Superior temporal gyrus (tissue), 1 donor: ENCODE measurements around the gene ZBTB4.
"Not testable (repeated sequence)": the region's sequence is repeated elsewhere in the genome, so short reads cannot be mapped to it uniquely, and the experiment has no call there.

Source experiments
- DNase-seq: peaks from one replicate; pipeline ENCODE4 v3.0.0-alpha.2; 2016; ENCODE audit errors: extremely low spot score

ZBTB4 gene

GRCh38 chr17:7491583-7491982 is 12.2 kb upstream of the ZBTB4 start:
- no peak for DNase-seq

GRCh38 chr17:7490144-7490543 is 10.7 kb upstream of the ZBTB4 start:
- DNase-seq, result no peak

DNA sequence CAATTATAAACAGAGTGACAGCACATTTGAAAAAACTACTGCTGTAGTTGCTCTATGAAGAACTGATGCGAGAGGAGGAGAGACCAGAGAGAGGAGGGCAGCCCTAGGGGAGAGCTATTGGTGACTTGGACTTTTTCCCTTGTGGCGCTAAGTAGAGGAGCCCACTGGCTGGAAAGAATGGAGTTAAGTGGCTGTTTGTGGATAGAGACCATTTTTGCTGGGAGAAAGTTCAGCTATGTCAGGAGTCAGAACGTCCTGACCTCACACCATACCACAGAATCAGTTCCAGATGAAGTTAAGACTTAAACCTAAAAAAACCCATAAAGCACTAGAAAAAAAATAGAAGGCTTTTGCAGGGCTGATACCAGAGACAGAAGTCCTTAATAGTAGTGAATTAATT is 6.8 kb upstream of the ZBTB4 start:
- no peak for DNase-seq

DNA sequence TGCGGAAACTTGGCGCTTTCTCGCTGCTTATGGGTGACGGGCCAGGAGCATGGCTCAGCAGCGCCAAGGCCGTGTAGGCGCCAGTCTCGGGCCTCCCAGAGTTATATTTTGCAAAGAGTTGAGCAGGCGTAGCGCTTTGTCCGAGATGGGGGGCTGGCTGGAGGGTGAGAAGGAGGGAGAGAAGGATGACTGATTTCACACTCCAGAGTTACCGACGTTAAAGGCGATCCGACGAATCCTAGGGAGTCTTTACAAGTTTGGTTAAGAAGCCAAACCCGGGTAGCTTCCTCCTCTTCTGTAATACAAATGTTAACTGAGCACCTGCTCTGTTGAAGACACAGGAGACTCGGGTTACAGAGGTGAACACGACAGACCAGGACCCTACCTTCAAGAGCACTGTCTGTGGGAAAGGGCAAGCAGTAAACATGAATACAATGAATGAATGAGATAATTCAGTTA is 5.5 kb upstream of the ZBTB4 start:
- DNase-seq, result no peak

DNA sequence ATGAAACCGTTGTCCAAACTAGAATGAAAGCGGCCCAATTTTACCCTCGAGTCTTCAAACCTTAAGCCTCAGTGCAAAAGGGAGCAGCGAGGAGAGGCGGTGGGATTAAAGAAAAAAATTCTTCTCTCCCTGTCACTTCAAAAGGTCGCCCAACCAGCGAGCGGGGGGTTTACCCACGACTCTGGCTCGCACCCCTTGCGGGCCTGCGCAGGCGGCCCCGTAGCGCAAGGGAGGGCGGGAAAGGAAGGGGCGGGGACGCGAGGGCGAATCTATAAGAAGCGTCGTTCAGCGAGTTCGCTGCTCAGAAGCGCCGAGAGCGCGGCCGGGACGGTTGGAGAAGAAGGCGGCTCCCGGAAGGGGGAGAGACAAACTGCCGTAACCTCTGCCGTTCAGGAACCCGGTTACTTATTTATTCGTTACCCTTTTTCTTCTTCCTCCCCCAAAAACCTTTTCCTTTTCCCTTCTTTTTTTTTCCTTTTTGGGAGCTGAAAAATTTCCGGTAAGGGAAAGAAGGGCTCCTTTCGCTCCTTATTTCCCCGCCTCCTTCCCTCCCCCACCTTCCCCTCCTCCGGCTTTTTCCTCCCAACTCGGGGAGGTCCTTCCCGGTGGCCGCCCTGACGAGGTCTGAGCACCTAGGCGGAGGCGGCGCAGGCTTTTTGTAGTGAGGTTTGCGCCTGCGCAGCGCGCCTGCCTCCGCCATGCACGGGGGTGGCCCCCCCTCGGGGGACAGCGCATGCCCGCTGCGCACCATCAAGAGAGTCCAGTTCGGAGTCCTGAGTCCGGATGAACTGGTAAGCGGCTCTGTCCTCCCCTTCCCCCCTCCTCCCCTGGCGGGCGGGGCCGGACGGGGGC is 4.9 kb upstream of the ZBTB4 start, which contains the start of gene POLR2A:
POLR2A (plus strand) TSS at position 300 of the 852 bp plus-strand sequence.
- peak; percentile 98 for DNase-seq

- peak; percentile 92 for DNase-seq
Measured at GRCh38 chr17:7483255-7484066, 4.0 kb upstream of the ZBTB4 start.

GRCh38 chr17:7482742-7483088 is 3.3 kb upstream of the ZBTB4 start:
- not testable (repeated sequence) for DNase-seq

DNA sequence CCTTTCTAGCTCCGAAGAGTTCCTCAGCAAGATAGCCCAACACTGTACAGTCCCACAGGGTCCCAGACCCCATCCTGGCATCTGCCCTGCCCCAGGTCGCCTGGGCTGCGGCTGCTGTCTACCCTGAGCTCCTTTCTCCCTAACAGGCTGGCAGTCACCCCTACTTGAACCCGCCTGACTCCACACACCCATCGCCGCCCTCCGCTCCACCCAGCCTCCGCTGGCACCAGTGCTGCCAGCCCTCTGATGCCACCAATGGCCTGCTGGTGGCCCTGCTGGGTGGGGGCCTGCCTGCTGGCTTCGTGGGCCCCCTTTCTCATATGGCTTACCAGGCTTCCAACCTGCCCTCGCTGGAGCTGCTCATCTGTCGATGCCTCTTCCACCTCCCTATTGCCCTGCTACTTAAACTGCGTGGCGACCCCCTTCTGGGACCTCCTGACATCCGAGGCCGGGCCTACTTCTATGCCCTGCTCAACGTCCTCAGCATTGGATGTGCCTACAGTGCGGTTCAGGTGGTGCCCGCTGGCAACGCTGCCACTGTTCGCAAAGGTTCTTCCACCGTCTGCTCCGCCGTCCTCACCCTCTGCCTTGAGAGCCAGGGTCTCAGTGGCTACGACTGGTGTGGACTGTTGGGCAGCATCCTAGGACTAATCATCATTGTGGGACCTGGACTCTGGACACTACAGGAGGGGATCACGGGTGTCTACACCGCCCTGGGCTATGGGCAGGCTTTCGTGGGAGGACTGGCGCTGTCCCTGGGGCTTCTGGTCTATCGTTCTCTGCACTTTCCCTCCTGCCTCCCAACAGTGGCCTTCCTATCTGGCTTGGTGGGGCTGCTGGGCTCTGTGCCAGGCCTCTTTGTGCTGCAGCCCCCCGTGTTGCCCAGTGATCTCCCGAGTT is 2.7 kb upstream of the ZBTB4 start:
- DNase-seq, result not testable (repeated sequence)

GRCh38 chr17:7481275-7481674 is 1.8 kb upstream of the ZBTB4 start, which contains the start of gene SLC35G6:
SLC35G6 (plus strand) TSS chr17:7481446; CDS start chr17:7481517, 71 bp downstream.
- DNase-seq, result not testable (repeated sequence)

DNA sequence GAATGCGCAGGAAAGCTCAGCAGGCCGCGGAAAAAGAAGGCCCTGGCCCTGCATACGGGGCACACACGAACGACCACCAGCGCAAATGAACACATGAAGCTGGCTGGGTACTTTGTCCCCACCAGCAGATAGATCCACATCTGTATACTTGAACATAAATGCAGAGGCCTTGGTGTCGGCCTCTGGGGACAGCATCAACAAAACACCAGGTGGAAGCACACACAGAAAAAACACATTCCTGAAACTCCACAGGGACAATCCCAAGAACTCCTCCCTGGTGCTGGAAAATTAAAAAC is 606 bp upstream of the ZBTB4 start:
- DNase-seq, result no peak

GRCh38 chr17:7478276-7479212 is 887 bp downstream of the ZBTB4 start:
- no peak for DNase-seq

- DNase-seq, result no peak
Measured at GRCh38 chr17:7477392-7478275, 1.8 kb downstream of the ZBTB4 start.

GRCh38 chr17:7476951-7477350 is 2.5 kb downstream of the ZBTB4 start:
- DNase-seq, result no peak

DNA sequence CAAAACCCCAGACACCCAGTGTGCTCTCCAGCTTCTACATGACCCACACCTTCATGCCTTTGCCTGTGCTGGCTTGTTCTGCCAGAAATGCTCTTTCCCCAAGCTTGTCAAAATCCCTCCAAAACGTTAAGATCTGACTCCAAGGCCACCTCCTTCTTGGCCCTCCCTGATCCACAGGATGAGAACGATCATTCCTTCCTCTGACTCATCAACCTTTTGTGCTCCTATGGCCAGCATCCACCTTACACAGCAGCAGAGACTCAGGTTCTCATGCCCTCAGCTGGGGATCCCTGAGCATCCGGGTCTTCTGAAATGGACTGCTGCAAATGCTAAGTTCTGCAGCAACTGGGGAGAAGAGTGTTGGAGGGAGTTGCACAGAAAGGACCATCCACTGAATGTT is 2.9 kb downstream of the ZBTB4 start:
- DNase-seq, result no peak

- no peak for DNase-seq
Measured at GRCh38 chr17:7475764-7476422, 3.5 kb downstream of the ZBTB4 start.

GRCh38 chr17:7474767-7475166 is 4.7 kb downstream of the ZBTB4 start:
- not testable (repeated sequence) for DNase-seq

GRCh38 chr17:7471729-7472128 is 7.7 kb downstream of the ZBTB4 start:
- no peak for DNase-seq

- not testable (repeated sequence) for DNase-seq
Measured at GRCh38 chr17:7470457-7470973, 8.9 kb downstream of the ZBTB4 start.

DNA sequence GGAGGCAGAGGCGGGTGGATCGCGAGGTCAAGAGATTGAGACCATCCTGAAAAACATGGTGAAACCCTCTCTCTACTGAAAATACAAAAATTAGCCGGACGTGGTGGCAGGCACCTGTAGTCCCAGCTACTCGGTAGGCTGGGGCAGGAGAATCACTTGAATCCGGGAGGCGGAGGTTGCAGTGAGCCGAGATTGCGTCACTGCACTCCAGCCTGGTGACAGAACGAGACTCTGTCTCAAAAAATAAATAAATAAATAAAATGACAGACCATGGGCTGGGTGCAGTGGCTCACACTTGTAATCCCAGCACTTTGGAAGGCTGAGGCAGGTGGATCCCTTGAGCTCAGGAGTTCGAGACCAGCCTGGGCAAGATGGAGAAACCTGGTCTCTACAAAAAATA is 9.6 kb downstream of the ZBTB4 start:
- DNase-seq, result not testable (repeated sequence)
